H1 (cell line): ENCODE results near the gene TRAF3. TPM values are rescaled to one million over a fixed set of nuclear protein-coding genes. Genes with fewer than 3 reads are reported as not detected.

Experiments used
- polyA plus RNA-seq, 7 experiments: library from polyadenylated mRNA; depleted of rRNA in 3 of 7; stranded (reverse) in 5 of 7; unstranded in 2 of 7; fragments of >200 nt in 5 of 7; fragments of 200-250 nt in 2 of 7; gene quantifications; 1 replicate in 5 of 7; 2 replicates in 1 of 7; 4 replicates in 1 of 7; pipeline versions ENCODE4 v1.2.1 to v1.2.3, GENCODE V29; 2011 to 2013; ENCODE audit warnings: missing spikeins in 2 of 7, mixed read lengths in 2 of 7
- total RNA-seq: library from RNA; stranded (reverse); fragmentation: NEBNext Ultra II Directional; extraction: Animal tissue kit (Norgen Biotek cat#: 25700); gene quantifications from 2 replicates; pipeline ENCODE4 v1.2.1, GENCODE V29; 2021
- TF ChIP-seq, protein P1 (sequence below): fragments of 300-600 bp; sonication (generic); IDR thresholded peaks from 2 replicates; pipeline ENCODE4 v1.7.1; 2012; ENCODE audit warnings: low read length, moderate library complexity, mild to moderate bottlenecking, inconsistent platforms; ENCODE audit not compliant: insufficient replicate concordance

TRAF3 gene
- total and polyA plus RNA-seq, 2 of the 8 experiments (the other 6 are each of a cell fraction or from before 2014, with no cell fraction given), result 5.8 to 12.1 TPM

DNA sequence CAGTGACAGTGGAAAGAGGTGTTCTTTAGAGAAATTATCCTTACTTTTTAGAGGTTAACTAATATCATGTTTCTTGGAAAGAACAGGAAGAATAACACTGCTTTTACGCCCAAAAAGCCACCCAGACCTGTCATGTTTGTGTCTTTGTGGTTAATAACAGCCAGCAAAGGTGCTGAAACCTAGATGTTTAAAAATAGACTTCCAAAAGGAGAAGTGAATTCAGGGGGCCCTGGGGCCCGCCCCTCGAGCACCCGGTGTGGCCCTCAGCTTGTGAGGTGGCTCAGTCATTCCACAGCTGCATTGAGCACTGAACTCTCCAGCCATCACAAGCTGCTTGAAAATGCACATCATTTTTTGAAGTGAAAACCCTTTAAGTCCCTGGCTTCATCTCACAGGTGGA lies 124.4 kb downstream of the TRAF3 start (continued):
- TF ChIP-seq, protein P1, sequence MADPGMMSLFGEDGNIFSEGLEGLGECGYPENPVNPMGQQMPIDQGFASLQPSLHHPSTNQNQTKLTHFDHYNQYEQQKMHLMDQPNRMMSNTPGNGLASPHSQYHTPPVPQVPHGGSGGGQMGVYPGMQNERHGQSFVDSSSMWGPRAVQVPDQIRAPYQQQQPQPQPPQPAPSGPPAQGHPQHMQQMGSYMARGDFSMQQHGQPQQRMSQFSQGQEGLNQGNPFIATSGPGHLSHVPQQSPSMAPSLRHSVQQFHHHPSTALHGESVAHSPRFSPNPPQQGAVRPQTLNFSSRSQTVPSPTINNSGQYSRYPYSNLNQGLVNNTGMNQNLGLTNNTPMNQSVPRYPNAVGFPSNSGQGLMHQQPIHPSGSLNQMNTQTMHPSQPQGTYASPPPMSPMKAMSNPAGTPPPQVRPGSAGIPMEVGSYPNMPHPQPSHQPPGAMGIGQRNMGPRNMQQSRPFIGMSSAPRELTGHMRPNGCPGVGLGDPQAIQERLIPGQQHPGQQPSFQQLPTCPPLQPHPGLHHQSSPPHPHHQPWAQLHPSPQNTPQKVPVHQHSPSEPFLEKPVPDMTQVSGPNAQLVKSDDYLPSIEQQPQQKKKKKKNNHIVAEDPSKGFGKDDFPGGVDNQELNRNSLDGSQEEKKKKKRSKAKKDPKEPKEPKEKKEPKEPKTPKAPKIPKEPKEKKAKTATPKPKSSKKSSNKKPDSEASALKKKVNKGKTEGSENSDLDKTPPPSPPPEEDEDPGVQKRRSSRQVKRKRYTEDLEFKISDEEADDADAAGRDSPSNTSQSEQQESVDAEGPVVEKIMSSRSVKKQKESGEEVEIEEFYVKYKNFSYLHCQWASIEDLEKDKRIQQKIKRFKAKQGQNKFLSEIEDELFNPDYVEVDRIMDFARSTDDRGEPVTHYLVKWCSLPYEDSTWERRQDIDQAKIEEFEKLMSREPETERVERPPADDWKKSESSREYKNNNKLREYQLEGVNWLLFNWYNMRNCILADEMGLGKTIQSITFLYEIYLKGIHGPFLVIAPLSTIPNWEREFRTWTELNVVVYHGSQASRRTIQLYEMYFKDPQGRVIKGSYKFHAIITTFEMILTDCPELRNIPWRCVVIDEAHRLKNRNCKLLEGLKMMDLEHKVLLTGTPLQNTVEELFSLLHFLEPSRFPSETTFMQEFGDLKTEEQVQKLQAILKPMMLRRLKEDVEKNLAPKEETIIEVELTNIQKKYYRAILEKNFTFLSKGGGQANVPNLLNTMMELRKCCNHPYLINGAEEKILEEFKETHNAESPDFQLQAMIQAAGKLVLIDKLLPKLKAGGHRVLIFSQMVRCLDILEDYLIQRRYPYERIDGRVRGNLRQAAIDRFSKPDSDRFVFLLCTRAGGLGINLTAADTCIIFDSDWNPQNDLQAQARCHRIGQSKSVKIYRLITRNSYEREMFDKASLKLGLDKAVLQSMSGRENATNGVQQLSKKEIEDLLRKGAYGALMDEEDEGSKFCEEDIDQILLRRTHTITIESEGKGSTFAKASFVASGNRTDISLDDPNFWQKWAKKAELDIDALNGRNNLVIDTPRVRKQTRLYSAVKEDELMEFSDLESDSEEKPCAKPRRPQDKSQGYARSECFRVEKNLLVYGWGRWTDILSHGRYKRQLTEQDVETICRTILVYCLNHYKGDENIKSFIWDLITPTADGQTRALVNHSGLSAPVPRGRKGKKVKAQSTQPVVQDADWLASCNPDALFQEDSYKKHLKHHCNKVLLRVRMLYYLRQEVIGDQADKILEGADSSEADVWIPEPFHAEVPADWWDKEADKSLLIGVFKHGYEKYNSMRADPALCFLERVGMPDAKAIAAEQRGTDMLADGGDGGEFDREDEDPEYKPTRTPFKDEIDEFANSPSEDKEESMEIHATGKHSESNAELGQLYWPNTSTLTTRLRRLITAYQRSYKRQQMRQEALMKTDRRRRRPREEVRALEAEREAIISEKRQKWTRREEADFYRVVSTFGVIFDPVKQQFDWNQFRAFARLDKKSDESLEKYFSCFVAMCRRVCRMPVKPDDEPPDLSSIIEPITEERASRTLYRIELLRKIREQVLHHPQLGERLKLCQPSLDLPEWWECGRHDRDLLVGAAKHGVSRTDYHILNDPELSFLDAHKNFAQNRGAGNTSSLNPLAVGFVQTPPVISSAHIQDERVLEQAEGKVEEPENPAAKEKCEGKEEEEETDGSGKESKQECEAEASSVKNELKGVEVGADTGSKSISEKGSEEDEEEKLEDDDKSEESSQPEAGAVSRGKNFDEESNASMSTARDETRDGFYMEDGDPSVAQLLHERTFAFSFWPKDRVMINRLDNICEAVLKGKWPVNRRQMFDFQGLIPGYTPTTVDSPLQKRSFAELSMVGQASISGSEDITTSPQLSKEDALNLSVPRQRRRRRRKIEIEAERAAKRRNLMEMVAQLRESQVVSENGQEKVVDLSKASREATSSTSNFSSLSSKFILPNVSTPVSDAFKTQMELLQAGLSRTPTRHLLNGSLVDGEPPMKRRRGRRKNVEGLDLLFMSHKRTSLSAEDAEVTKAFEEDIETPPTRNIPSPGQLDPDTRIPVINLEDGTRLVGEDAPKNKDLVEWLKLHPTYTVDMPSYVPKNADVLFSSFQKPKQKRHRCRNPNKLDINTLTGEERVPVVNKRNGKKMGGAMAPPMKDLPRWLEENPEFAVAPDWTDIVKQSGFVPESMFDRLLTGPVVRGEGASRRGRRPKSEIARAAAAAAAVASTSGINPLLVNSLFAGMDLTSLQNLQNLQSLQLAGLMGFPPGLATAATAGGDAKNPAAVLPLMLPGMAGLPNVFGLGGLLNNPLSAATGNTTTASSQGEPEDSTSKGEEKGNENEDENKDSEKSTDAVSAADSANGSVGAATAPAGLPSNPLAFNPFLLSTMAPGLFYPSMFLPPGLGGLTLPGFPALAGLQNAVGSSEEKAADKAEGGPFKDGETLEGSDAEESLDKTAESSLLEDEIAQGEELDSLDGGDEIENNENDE, result no peak
